Right lung (tissue), 5 donors: ENCODE data around the gene LRRC38. TPM values are rescaled to one million over a fixed set of nuclear protein-coding genes. Genes with fewer than 3 reads are reported as not detected.

Experiments used
- DNase-seq, 2 donors: peaks; one replicate each; pipeline ENCODE4 v3.0.0-alpha.2; 2013
- polyA plus RNA-seq, 5 donors: library from polyadenylated mRNA; unstranded; fragments of 120-200 nt; gene quantifications; one replicate each; pipeline versions ENCODE4 v1.2.1 to v1.2.3, GENCODE V29; 2013; ENCODE audit warnings: inconsistent platforms in 1 of 5, low replicate concordance in 1 of 5; ENCODE audit not compliant: insufficient read length in 5 of 5, insufficient read depth in 1 of 5

The LRRC38 gene
- polyA plus RNA-seq, 5 donors = 1.5 TPM; not detected in 4

DNA sequence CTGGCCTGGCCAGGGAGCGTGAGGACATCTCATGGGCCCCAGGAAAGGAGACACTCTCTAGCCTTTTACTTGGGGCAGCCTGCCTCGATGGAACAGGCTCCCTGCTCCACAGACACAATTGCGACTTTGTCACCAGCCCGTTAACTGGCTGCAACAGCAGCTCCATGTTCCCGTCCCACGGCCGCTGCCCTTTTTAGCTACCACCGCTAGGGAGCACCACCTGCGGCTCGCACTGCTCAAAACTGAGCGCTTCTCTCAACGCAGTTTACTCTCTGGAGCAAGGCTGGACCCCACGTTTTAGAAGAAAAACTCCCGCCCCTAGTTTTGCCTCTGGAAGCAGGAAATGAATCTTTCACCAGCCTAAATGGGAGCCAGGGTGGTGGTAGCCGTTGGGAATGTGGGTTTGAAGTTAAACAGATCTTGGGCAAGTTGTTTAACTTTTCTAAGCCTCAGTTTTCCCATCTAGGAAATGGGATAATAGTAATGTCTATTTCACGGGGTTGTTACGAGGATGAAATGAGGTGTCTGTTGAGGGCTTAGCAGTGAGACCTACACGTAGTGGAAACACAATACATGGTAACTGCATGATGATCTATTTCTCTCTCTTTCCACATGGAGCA, 3.5 kb upstream of the LRRC38 start:
- DNase-seq = no peak

DNA sequence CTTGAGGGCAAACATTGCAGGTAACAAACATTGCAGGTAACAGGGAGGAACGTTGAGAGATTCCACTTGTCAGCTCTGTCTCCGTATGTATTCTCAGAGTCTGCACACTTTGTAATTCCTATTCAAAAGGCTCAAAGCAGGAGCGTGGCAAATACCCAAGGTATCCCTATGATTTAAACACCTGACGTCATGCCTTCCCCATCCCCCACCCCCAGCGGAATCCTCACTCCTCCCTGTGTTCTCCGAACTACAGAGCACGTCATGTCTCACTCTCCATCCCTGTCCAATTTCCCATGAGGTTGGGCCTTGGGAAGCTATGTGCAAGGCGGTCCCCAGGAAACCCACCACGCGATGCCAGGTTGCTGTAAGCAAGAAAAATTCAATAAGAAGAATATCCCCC, 2.8 kb upstream of the LRRC38 start:
- no peak for DNase-seq

DNA sequence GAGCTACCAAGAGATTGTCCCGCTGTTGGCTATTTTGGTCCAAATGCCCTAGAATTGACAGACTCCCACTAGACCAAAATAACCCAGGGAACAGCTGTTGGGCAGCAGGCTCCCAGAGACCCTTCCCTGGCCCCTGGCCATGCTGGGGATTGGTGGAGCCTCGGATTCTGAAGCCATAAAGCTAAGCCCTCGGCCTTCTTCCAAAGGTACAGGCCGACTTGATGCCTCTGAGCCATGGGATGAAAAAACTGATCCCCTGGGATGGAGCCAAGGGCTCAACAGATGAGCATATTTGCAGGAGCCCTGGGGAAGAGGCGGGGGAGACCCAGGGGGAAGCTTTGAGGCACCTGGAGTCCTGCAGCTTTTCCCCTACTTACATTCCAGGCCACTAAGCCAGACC, 1.0 kb upstream of the LRRC38 start:
- no peak for DNase-seq

DNA sequence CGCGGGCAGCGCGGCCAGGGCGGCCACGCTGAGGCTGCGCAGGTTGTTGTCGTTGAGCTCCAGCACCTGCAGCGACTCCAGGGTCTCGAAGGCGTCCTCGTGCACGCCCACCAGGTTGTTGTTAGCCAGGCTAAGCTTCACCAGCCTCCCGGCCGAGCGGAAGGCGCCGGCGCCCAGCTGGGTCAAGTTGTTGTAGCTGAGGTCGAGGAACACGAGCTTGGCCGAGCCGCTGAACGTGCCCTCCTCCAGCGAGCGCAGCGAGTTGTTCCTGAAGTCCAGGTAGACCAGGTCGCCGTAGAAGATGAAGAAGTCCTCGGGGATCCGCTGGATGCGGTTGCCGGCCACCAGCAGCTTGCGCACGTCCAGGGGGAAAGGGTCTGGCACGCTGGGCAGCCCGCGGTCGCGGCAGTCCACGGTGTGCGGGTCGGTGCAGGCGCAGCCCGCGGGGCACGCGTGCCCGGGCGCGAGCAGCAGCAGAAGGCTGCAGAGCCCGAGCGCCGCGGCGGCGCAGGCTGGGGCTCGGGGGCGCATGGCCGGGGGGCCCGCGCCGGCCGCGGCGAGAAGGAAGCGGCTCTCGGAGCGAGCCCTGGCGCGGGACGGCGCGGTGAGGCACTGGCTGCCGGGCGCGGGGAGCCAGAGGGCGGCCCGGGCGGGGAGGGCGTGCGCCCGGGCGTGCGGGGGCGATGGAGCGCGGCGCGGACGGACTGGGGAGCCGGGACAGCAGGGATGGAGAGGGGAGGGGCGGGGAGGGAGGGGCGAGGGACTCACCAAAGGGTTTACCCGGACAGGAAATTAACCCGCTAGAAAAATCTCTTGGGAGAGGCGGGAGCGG, 524 bp downstream of the LRRC38 start:
- no peak for DNase-seq

DNA sequence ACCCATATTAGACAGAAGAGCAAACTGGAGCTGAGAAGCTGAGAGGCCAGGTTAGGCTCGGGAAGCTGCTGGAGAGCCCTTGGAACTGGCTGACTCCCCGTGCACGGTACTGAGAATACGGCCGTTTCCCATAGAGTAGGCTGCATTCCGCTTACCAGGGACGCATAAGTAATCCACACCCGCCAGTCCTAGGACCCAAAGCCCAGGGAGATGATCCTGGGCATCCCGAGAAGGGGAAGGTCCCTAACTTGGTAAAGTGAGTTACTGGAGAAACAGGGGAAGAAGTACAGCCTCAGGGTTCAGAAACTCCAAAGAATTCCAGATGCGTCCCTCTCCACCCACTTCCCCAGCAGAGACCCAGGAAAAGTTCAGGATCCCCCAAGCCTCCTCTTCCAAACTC, 1.3 kb downstream of the LRRC38 start:
- DNase-seq = no peak

DNA sequence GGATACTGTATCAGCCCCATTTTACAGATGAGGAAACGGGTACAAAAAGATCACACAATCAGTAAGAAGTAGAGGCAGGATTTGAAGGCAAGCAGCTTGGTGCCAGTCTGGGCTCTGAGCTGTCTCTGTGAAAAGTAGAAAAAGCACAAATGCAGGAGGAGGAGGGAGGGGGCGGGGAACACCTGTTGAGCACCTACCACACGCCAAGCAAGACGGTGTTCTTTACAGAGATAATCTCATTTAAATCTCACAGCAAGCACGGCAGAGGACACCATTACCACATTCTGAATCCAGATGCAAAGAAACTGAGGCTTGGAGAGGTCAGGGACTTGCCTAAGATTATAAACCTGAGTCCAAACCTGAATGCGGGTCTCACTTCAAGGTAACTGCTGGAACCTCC, 3.3 kb downstream of the LRRC38 start:
- DNase-seq = no peak

DNA sequence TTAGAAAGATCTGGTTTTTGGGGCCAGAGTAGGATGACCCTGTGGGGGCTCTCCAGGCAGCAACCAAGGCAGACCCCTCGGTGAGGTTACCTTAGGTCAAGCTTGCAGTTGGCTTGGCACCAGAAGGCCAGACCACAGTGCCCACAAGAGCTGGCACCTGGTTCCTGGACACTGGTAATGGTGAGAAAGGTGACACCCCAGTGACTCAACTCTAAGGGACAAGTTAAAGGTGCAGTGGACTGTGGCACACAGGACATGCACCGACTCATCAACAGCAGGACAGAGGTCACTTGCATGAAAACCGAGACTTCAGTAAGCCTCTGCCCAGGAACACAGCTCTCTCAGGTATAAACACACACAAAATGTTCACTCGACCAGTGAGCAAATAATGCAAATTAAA, 6.7 kb downstream of the LRRC38 start:
- DNase-seq = no peak

DNA sequence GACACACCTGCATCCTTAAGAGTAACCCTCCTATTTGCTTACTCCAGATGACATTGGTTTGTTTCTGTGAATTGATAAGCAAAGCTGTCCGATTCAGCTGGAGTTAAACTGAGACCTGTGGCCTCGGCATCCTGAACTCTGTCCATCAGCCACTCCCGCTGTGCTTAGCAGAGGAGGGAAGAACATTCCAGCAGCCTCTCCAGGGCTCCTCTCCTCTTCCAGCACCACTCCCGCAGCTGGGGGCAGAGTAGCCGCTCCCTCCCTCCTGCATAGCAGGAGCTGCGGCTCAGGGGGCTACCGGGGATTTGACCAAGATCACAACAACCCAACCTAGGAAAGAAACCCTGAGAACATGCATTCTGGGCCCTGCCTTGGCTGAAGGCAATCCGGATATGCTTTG, 8.8 kb downstream of the LRRC38 start:
- DNase-seq = no peak

DNA sequence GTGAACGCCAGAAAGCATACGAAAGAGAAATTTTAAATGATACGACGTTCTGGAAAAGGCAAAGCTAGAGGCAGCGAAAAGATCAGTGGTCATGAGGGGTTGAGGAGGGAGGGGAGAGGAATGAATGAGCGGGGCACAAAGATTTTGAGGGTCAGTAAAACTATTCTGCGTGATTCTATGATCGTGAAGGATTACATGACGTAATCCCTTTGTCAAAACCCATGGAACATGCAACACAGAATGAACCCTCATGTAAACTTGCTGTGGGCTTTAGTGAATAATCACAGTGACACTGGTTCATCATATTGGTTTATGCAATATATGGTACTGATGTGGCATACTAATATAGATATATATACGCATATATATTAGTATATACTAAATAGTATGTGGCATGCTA, 13.0 kb downstream of the LRRC38 start:
- DNase-seq = no peak

DNA sequence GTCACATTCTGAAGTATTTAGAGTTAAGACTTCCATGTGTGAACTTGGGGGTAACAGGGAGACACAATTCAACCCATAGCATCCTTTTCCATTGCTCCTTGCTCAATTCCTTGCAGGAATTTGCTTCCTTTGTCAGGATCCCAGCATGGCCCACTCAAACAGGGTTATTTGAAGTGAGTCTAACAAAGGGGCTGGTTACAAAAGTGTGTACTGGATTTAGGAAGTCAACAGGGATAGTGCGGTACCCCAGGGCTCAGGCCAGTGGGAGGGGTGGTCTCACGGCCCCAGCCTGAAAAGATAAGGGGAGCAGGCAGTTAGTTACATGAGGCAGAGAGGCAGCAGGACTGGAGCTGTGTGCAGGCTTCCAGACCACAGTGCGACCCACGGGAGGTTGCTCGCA, 14.4 kb downstream of the LRRC38 start:
- no peak for DNase-seq

DNA sequence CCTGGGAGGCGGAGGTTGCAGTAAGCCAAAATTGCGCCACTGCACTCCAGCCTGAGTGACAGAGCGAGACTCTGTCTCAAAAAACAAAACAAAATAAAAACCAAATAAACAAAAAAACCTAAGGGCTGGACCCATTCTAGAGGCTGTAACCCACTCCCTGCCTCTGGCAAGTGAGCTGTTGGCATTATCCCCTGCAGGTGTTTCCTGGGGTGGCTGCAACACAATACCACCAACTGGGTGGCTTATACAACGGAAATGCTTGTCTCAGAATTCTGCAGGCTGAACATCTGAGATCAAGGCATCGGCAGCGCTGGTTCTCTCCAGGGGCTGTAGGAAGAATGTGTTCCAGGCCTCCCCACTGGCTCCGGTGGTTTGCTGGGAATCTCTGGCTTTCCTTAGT, 15.2 kb downstream of the LRRC38 start:
- DNase-seq = no peak

DNA sequence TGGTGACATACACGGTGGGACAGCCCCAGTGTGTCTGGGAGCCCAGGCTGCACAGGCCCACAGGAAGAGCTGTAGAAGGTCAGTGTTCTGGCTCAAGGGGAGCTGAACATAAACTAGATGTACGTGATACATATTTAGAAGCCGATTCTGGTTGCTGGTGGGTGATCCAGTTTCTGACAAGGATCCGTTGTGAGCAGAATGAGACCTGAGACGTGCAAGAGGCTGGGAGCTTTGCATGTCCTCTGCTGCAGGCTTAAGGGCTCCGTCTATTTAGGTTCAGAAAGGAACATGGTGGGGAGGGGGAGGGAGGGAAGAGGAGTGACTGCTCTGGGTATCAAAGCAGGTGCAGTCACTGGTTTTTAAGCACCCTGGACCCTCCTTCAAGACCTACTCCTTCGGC, 18.6 kb downstream of the LRRC38 start:
- no peak for DNase-seq

DNA sequence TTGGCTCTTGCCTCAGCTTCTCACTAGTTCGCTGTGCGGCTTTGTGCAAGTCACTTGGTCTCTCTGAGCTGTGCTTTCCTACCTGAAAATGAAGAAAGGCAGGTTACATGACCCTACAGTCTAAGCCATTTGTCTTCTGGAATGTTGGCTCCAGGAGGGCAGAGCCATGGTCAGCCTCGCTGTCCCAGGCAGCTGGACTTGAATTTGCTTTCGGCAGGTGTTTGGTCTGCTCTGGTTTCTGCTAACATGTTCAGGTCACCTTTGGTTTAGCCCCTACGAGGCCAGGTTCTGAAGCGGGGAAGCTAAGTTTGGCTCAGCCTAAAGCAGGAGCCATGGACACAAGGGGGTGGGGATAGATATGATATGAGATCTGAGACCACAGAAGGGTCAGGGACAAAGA, 19.1 kb downstream of the LRRC38 start:
- no peak for DNase-seq

DNA sequence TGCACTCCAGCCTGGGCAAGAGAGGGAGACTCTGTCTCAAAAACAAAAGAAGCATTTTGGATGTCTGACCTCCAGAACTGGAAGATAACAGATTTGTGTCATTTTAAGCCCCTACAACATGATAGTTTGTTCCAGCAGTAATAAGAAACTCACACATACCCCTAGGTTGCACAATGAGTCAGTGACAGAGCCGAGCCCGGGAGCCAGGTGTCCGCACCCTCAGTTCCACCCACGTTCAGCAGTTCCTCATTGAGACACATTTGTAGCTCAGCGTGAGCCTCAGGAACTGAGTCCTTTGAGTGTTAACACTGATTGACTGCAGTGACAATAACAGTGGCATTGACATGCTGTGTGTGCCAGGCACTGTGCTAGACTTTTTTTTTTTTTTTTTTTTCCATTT, 19.8 kb downstream of the LRRC38 start:
- DNase-seq = no peak

DNA sequence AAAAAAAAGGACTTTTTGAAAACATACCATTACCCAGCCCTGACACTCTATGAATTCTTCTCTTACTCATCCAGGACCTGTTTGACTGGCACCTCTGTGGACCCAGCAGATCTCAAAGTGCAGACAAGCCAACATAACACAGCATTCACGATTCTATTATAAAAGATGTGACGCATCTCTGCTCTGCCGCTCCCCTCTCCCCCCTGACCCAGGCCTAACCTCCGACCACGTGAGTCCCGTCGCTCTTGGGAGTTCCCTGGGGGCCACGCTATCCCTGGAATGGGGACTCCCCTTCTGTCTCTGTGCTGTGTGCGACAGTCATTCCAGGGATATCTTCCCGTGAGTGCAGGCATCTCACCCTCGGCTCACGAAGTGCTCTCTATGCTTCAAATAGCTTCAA, 21.1 kb downstream of the LRRC38 start:
- no peak for DNase-seq

DNA sequence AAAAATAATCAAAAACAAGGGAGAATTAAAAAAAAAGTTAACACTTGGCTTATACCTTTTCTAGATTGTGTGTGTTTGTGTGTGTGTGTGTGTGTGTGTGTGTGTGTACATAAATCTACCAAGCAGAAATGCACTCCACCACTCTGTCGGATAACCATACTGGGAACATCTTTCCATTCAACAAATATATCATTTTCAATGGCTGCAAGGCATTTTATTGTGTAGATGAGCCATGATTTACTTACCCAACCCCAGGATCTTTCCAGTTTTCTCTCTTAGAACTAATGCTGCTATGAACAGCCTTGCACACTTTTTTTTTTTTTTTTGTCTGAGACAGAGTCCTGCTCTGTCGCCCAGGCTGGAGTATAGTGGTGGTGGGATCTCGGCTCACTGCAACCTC, 25.8 kb downstream of the LRRC38 start:
- DNase-seq = no peak

DNA sequence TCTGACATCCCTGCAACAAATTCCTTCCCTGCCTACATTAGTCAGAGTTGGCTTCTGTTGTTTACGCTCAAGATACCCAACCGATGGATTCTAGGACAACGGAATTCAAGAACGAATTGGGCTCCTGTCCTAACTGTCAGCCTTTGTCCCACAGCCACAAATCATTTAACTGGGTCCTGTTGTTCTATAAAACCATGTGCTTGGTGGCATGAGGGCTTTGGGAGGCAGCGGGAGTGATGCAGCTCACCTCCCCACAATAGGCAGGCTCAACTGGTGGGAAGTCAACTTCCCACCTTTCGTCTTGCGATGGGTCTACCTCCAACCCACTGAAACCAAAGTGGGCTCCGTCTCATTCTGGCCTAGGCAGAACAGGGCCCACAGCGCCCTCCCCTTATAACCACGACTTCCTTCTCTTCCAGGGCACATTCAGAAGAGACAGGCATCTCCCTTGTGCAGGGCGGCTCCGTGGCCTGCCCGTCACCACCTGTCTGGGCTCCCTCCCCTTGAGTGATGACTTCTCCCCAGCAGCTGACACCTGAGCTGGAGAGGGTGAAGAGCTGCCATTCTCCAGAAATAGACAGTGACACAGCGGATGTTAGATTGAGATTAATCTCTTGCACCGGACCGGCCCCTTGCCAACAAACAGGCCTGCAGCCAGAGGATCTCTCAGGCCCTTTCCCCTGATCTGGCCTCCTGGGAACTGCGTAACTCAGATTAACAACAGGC, 26.5 kb downstream of the LRRC38 start:
- no peak for DNase-seq

DNA sequence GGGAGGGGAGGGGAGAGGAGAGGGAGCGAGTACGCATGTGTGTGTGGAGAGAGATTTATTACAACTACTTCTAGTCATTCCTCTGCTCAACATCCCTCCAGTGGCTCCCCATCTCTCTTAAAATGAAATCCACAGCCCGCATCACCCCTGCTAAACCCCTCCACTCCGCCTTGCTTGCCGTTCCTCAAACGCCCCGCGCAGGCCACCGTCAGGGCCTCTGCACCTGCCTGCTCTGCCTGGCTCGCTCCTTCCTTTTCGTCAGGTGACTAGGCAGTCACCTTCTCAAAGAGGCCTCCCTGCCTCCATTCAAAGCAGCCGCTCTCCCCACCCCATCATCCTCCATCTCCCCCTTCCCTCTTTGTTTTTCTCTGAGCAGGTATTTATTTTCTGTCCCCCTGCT, 29.9 kb downstream of the LRRC38 start:
- DNase-seq = no peak

DNA sequence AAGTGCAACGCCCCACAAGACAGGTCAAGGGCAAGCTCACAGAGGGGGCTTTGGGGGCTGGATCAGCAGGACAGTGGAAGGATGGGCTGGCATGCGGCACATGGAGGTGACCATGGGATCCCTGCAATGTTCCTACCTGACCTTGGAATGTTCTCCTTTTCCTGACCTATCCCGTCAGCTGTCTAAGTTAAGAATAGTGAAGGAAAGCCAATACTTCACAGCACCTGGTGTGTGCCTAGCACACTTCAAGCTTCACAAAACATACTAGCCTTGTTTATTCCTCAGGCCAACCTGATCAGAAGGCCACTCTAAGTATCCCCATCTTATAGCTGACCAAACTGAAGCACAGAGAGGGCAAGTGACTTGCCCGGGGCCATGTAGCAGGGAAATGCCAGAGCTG, 31.2 kb downstream of the LRRC38 start:
- no peak for DNase-seq

DNA sequence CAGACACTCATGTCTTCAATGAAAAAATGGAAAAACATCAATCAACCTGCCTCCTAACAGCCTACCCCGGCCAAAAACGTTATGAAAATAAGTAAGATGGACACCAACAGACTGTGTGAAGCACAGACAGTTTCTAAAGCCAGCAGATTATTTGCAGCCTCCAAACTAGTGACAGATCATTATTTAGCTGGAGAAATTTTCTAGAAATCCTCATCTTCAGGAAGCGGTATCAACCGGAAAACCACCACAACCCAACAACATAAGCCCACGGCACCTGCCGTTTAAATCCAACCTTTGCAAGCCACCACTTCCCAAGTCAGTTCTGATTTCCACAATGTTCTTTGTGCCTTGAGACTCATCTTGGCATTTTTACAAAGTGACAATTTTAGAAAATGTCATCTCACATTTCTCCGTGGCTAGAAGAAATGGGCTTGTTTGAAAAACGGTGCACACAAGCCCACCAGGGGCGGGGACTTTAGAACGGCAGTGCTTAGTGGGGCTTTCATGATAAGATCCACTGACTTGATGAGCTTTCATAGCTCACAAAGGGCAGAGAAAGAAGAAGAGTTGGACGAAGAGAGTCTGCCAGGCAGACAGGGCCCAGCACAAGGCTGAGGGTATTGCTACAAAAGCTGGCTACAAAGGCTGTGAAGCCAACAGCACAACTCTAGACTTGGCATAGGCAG, 34.5 kb downstream of the LRRC38 start:
- DNase-seq = no peak

DNA sequence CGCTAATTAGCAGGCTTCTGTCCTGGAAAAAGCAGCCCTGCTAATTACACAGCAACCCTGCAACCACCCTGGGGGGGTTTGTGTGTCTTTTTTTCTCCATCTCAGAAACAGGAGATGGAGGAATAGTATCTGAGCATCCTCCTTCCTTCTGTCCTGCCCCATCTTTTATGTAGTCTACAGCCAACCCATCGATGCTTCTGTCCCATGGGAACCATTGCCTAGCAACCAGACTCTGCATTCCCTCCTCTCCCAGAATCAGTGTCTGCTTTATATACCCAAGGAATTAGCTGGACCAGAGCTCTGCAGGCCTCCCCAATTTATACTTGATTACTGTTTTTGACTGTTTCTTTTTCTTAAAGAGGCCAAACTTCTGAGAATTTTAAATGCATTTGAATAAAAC, 35.1 kb downstream of the LRRC38 start:
- no peak for DNase-seq

DNA sequence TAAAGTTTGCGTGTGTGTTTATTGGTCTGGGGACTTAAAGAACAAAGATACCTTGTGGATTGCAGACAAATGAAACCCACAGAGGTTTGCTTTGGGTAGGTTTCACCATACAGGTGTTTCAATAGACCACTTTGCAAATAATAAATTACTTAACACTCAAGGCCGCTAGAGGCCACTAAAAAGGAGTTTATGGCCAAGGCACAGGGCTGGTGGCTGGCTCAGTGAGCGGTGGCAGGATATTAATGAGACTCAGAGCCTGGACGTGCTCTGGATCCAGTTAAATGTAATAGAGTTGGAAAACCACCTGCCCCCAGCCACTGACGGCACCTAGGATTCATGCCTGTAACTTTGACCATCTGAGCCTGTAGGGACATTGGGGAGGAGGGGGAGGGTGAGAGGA, 44.5 kb downstream of the LRRC38 start:
- no peak for DNase-seq

DNA sequence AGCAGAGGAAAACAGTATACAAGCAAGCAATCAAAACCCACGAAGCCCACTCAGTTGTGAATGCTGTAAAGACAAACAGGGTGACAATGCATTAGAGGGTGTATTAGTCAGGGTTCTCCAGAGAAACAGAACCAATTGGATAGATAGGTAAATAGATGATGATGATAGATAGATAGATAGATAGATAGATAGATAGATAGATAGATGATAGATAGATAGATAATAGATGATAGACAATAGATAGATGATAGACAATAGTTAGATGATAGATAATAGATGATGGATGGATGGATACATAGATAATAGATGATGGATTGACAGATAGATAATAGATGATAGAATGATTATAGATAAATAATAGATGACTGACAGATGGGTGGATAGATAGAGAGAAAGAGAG, 48.3 kb downstream of the LRRC38 start:
- DNase-seq = no peak
